HUES64 (cell line): ENCODE measurements around the gene CLEC4D. TPM values are rescaled to one million over a fixed set of nuclear protein-coding genes. Genes with fewer than 3 reads are reported as not detected.
A peak's percentile ranks its signal among the peaks of the same experiment; 100 is the strongest.
"Not testable (repeated sequence)": the region's sequence is repeated elsewhere in the genome, so short reads cannot be mapped to it uniquely, and the experiment has no call there.

Source experiments
- H3K27ac ChIP-seq: 2 replicates; pipeline ENCODE4 v1.7.0; 2013; ENCODE audit warnings: low read depth, low read length, inconsistent platforms
- H3K27me3 ChIP-seq: 2 replicates; pipeline ENCODE4 v1.6.1; 2013; ENCODE audit warnings: mild to moderate bottlenecking, low read length; ENCODE audit not compliant: insufficient read depth
- H3K36me3 ChIP-seq: 2 replicates; pipeline ENCODE4 v1.6.1; 2013; ENCODE audit warnings: mild to moderate bottlenecking, low read length; ENCODE audit not compliant: insufficient read depth
- H3K4me1 ChIP-seq: 2 replicates; pipeline ENCODE4 v1.6.1; 2013; ENCODE audit warnings: mild to moderate bottlenecking, low read length, moderate library complexity; ENCODE audit not compliant: insufficient read depth
- H3K4me3 ChIP-seq: 2 replicates; pipeline ENCODE4 v1.5.1; 2013; ENCODE audit warnings: mild to moderate bottlenecking, low read length, moderate library complexity
- H3K9ac ChIP-seq: 2 replicates; pipeline ENCODE4 v1.6.1; 2013; ENCODE audit warnings: mild to moderate bottlenecking, low read depth, low read length
- H3K9me3 ChIP-seq: 2 replicates; pipeline ENCODE4 v1.6.1; 2013; ENCODE audit warnings: low read depth, low read length; ENCODE audit not compliant: insufficient read depth
- WGBS: fragments of 150-250, 120-280 bp; methylation state at CpG from one replicate; pipeline ENCODE4 v1.1.7; 2013; ENCODE audit warnings: missing lambda C conversion rate; 5-methylcytosine and 5-hydroxymethylcytosine counted together
- polyA plus RNA-seq, 2 experiments: library from polyadenylated mRNA; stranded (reverse); fragments of 50-300 nt; gene quantifications; one replicate each; pipeline ENCODE4 v1.2.3, GENCODE V29; 2013

CLEC4D gene
- polyA plus RNA-seq (2013, experiment 1 of 2): 0.25 TPM
- polyA plus RNA-seq (2013, experiment 2 of 2): 0.25 TPM

GRCh38 chr12:8513256-8513655 is at the start of gene CLEC4D:
TSS of gene CLEC4D (plus strand) at chr12:8513503. CDS start at chr12:8513733, 230 bp downstream.
- 90% methylated on average over 2 of the region's 4 CpGs for WGBS
- Histone ChIP-seq H3K27ac (no peak within 1 kb of the TSS), H3K4me3 (no peak within 1 kb of the TSS), H3K36me3 (no peaks in the 10 kb centered on the region), H3K4me1 (peaks cover 11% of the 10 kb centered on the region), H3K9me3 (no peaks in the 10 kb centered on the region), H3K9ac (no peak within 1 kb of the TSS), H3K27me3 (no peaks in the 10 kb centered on the region)

- peaks cover 3% of the 10 kb centered on the region; the same call in 1 of the 2 replicates for H3K9me3 ChIP-seq
- H3K36me3 ChIP-seq: no peaks in the 10 kb centered on the region
- WGBS: 0% methylated on average over 1 of the region's 2 CpGs
- H3K9ac ChIP-seq: no peak overlapping the region
- H3K27me3 ChIP-seq: no peaks in the 10 kb centered on the region
- H3K27ac ChIP-seq: no peak overlapping the region
- H3K4me3 ChIP-seq: no peak overlapping the region
- peaks cover 21% of the 10 kb centered on the region for H3K4me1 ChIP-seq
Measured at GRCh38 chr12:8465301-8465996, 47.9 kb upstream of the CLEC4D start.

GRCh38 chr12:8466241-8466640 is 47.1 kb upstream of the CLEC4D start:
- Histone ChIP-seq H3K27me3 (no peaks in the 10 kb centered on the region), H3K9me3 (peaks cover 3% of the 10 kb centered on the region; the same call in 1 of the 2 replicates), H3K36me3 (no peaks in the 10 kb centered on the region), H3K27ac (no peak overlapping the region), H3K4me3 (no peak overlapping the region), H3K9ac (no peak overlapping the region), H3K4me1 (peaks cover 19% of the 10 kb centered on the region)

- H3K4me3 ChIP-seq: no peak overlapping the region
- H3K27me3 ChIP-seq: no peaks in the 10 kb centered on the region
- no peak overlapping the region for H3K27ac ChIP-seq
- H3K36me3 ChIP-seq: no peaks in the 10 kb centered on the region
- 85% methylated on average over 1 of the region's 1 CpG for WGBS
- H3K4me1 ChIP-seq: peaks cover 15% of the 10 kb centered on the region
- H3K9me3 ChIP-seq: peaks cover 3% of the 10 kb centered on the region; the same call in 1 of the 2 replicates
- no peak overlapping the region for H3K9ac ChIP-seq
Measured at GRCh38 chr12:8471090-8471489, 42.2 kb upstream of the CLEC4D start.

- H3K36me3 ChIP-seq: no peaks in the 10 kb centered on the region
- peaks cover 20% of the 10 kb centered on the region for H3K4me1 ChIP-seq
- no peaks in the 10 kb centered on the region for H3K9me3 ChIP-seq
- H3K9ac ChIP-seq: no peak overlapping the region; the same call in 1 of the 2 replicates
- no peaks in the 10 kb centered on the region for H3K27me3 ChIP-seq
- H3K27ac ChIP-seq: peak overlapping the region; percentile 60; the same call in 1 of the 2 replicates
- no peak overlapping the region for H3K4me3 ChIP-seq
Measured at GRCh38 chr12:8475508-8476203, 37.6 kb upstream of the CLEC4D start.

- no peak overlapping the region for H3K9ac ChIP-seq
- H3K27me3 ChIP-seq: no peaks in the 10 kb centered on the region
- H3K9me3 ChIP-seq: no peaks in the 10 kb centered on the region
- 96% methylated on average over 2 of the region's 2 CpGs for WGBS
- H3K27ac ChIP-seq: no peak overlapping the region
- no peaks in the 10 kb centered on the region for H3K36me3 ChIP-seq
- no peak overlapping the region for H3K4me3 ChIP-seq
- peaks cover 15% of the 10 kb centered on the region for H3K4me1 ChIP-seq
Measured at GRCh38 chr12:8482571-8483061, 30.7 kb upstream of the CLEC4D start.

- no peak overlapping the region for H3K4me3 ChIP-seq
- H3K9me3 ChIP-seq: no peaks in the 10 kb centered on the region; the same call in 1 of the 2 replicates
- no peak overlapping the region for H3K27ac ChIP-seq
- H3K36me3 ChIP-seq: no peaks in the 10 kb centered on the region
- no peaks in the 10 kb centered on the region for H3K27me3 ChIP-seq
- H3K4me1 ChIP-seq: peaks cover 15% of the 10 kb centered on the region
- no peak overlapping the region for H3K9ac ChIP-seq
Measured at GRCh38 chr12:8483079-8483478, 30.2 kb upstream of the CLEC4D start.

GRCh38 chr12:8491646-8492530 is 21.4 kb upstream of the CLEC4D start:
- H3K4me3 ChIP-seq: no peak overlapping the region
- H3K27ac ChIP-seq: no peak overlapping the region
- 91% methylated on average over 3 of the region's 5 CpGs for WGBS
- H3K4me1 ChIP-seq: peaks cover 3% of the 10 kb centered on the region; the same call in 1 of the 2 replicates
- no peaks in the 10 kb centered on the region for H3K27me3 ChIP-seq
- H3K9ac ChIP-seq: no peak overlapping the region
- no peaks in the 10 kb centered on the region for H3K36me3 ChIP-seq
- no peaks in the 10 kb centered on the region; the same call in 1 of the 2 replicates for H3K9me3 ChIP-seq

GRCh38 chr12:8493084-8493483 is 20.2 kb upstream of the CLEC4D start:
- 100% methylated on average over 1 of the region's 2 CpGs for WGBS
- Histone ChIP-seq H3K36me3 (no peaks in the 10 kb centered on the region), H3K27me3 (no peaks in the 10 kb centered on the region), H3K4me3 (no peak overlapping the region), H3K9ac (no peak overlapping the region), H3K9me3 (no peaks in the 10 kb centered on the region; the same call in 1 of the 2 replicates), H3K4me1 (peaks cover 3% of the 10 kb centered on the region; the same call in 1 of the 2 replicates), H3K27ac (no peak overlapping the region)

GRCh38 chr12:8495671-8496070 is 17.6 kb upstream of the CLEC4D start:
- not testable (repeated sequence) for H3K9ac ChIP-seq, H3K27ac ChIP-seq, H3K36me3 ChIP-seq, H3K4me1 ChIP-seq, H3K9me3 ChIP-seq, H3K4me3 ChIP-seq, H3K27me3 ChIP-seq
- WGBS: 87% methylated on average over 4 of the region's 4 CpGs

- not testable (repeated sequence) for H3K9ac ChIP-seq, H3K4me3 ChIP-seq, H3K9me3 ChIP-seq, H3K36me3 ChIP-seq, H3K4me1 ChIP-seq, H3K27me3 ChIP-seq, H3K27ac ChIP-seq
- WGBS: 57% methylated on average over 7 of the region's 7 CpGs
Measured at GRCh38 chr12:8496074-8496473, 17.2 kb upstream of the CLEC4D start.
